Activated naive CD4-positive, alpha-beta T cell treated with anti-CD3 and anti-CD28 coated beads for 36 hours (primary cell): Measurements from ENCODE around the gene RASIP1. TPM values are rescaled to one million over a fixed set of nuclear protein-coding genes. Genes with fewer than 3 reads are reported as not detected.
"Not testable (repeated sequence)": the region's sequence is repeated elsewhere in the genome, so short reads cannot be mapped to it uniquely, and the experiment has no call there.

ENCODE experiments used
- CTCF ChIA-PET: fragments of 350-600 bp; sonication (Branson Sonifier 250); formaldehyde crosslinking; loops from one replicate; lab custom pipeline; 2021; ENCODE audit warnings: antibody characterized with exemption; lab: Charles Lee
- DNase-seq: peaks from one replicate; pipeline ENCODE4 v3.0.0-alpha.2; 2020
- H3K27ac Mint-ChIP-seq: one replicate; pipeline ENCODE4 v1.8.0; 2021; ENCODE audit warnings: mild to moderate bottlenecking, mixed read lengths
- H3K27me3 Mint-ChIP-seq: one replicate; pipeline ENCODE4 v1.8.0; 2021; ENCODE audit warnings: low read depth, mixed read lengths
- H3K36me3 Mint-ChIP-seq: one replicate; pipeline ENCODE4 v1.8.0; 2021; ENCODE audit warnings: low read depth, mixed read lengths
- H3K4me1 Mint-ChIP-seq: one replicate; pipeline ENCODE4 v1.8.0; 2021; ENCODE audit warnings: low read depth, mixed read lengths
- H3K4me3 Mint-ChIP-seq: one replicate; pipeline ENCODE4 v1.8.0; 2021; ENCODE audit warnings: mild to moderate bottlenecking, moderate library complexity, mixed read lengths
- H3K9me3 Mint-ChIP-seq: one replicate; pipeline ENCODE4 v1.8.0; 2021; ENCODE audit warnings: mixed read lengths
- intact Hi-C: fragments of 100-400 bp; cut with micrococcal nuclease; formaldehyde crosslinking; loops from one replicate; pipeline ENCODE4 v1.15.1; 2023
- total RNA-seq, 2 experiments: library from RNA; stranded (reverse); gene quantifications; one replicate each; pipeline ENCODE4 v1.2.3, GENCODE V29; 2021

The RASIP1 gene, protein sequence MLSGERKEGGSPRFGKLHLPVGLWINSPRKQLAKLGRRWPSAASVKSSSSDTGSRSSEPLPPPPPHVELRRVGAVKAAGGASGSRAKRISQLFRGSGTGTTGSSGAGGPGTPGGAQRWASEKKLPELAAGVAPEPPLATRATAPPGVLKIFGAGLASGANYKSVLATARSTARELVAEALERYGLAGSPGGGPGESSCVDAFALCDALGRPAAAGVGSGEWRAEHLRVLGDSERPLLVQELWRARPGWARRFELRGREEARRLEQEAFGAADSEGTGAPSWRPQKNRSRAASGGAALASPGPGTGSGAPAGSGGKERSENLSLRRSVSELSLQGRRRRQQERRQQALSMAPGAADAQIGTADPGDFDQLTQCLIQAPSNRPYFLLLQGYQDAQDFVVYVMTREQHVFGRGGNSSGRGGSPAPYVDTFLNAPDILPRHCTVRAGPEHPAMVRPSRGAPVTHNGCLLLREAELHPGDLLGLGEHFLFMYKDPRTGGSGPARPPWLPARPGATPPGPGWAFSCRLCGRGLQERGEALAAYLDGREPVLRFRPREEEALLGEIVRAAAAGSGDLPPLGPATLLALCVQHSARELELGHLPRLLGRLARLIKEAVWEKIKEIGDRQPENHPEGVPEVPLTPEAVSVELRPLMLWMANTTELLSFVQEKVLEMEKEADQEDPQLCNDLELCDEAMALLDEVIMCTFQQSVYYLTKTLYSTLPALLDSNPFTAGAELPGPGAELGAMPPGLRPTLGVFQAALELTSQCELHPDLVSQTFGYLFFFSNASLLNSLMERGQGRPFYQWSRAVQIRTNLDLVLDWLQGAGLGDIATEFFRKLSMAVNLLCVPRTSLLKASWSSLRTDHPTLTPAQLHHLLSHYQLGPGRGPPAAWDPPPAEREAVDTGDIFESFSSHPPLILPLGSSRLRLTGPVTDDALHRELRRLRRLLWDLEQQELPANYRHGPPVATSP
- total RNA-seq: under 1 TPM in 1 of 2 experiments, not detected in 1; 0.17 TPM

DNA sequence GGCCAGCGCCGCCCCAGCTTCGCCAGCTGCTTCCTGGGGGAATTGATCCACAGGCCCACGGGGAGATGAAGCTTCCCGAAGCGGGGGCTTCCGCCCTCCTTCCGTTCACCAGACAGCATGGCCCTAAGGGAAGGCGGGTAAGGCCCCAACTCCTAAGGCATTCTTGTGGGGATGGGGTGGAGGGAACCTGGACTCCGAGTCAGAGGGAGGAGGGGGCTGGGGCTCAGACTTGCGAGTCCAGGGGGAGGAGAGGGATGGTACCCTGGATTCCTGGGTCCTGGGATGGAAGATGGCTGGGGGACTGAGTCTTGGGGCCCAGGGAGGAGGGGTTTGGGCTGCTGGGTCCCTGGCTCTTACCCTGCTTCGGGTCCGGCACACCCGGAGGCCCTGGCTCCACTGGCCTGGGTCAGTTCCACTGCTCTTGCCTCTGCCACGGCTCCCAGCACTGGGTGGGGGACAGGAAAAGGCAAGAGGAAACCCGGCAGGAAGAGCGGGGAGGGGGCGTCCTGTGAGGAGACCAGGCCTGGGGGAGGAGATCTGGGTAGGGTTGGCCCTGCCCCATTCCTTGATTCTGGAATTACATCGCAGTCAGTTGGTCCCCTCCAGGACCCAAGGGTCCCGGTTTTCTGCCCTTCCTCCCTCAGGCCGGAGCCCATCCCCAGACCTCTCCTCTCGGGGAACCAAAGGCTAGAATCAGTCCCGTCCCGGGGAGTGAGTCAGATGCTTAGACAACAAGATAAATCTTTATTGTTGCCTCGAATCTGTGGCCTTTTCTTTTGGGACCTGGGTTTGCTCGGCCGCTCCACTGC is at the start of gene RASIP1:
Gene RASIP1, minus strand, starts transcription at position 447 of the 809 bp plus-strand sequence. Its CDS starts 328 bp downstream, at position 119.
- H3K4me3 Mint-ChIP-seq: peak within 1 kb of the TSS; percentile 21
- no peaks in the 10 kb centered on the region for H3K36me3 Mint-ChIP-seq
- peaks cover 17% of the 10 kb centered on the region for H3K4me1 Mint-ChIP-seq
- CTCF ChIA-PET: interaction anchor here (0.6 to 2.6 kb wide), 4 partner anchors 11 to 95 kb away, joined by 3 to 13 read pairs (median 8); partner anchors contain the start of gene CA11
- intact Hi-C loops: no loop called here
- peaks cover 12% of the 10 kb centered on the region for H3K27me3 Mint-ChIP-seq
- H3K9me3 Mint-ChIP-seq: no peaks in the 10 kb centered on the region
- DNase-seq: no peak
- H3K27ac Mint-ChIP-seq: no peak within 1 kb of the TSS

DNA sequence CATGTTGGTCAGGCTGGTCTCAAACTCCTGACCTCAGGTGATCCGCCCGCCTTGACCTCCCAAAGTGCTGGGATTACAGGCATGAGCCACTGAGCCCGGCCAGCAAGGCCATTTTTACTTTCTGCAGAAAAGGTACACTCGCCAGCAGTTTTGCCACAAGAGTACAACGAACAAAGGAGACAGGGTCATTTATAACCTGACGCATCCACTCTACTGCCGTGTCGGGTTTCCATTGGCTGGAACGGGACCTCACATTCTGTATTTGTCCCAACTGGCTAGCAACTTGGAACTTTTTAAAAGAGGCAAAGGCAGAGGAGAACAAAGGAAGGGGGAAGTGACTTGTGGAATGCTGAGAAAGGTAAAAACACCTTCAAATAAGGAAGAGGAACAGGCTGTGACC is 46.9 kb upstream of the RASIP1 start:
- H3K27me3 Mint-ChIP-seq, H3K4me3 Mint-ChIP-seq, H3K9me3 Mint-ChIP-seq, H3K4me1 Mint-ChIP-seq, intact Hi-C loops, H3K27ac Mint-ChIP-seq, DNase-seq, H3K36me3 Mint-ChIP-seq: not testable (repeated sequence)
- CTCF ChIA-PET: interaction anchor here (0.6 to 8.5 kb wide), 20 partner anchors 9 to 211 kb away, joined by 3 to 121 read pairs (median 4); partner anchors contain the start of genes FUT2, HSD17B14 and PPP1R15A

DNA sequence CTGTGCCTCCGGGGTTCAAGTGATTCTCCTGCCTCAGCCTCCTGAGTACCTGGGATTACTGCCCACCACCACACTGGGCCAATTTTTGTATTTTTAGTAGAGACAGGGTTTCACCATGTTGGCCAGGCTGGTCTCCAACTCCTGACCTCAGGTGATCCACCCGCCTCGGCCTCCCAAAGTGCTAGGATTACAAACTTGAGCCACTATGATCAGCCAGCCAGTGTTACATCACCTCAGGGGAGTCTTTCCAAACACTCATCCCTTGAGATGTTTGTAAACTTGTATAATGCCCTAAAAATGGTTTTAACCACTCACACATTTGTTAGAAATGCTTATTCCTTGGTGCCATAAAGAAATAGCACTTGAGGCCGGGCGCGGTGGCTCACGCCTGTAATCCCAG is 46.0 kb upstream of the RASIP1 start:
- intact Hi-C loops, DNase-seq, H3K4me3 Mint-ChIP-seq, H3K27me3 Mint-ChIP-seq, H3K27ac Mint-ChIP-seq, H3K9me3 Mint-ChIP-seq, H3K36me3 Mint-ChIP-seq, H3K4me1 Mint-ChIP-seq: not testable (repeated sequence)
- CTCF ChIA-PET: interaction anchor here (0.7 to 8.5 kb wide), 4 partner anchors 13 to 78 kb away, joined by 3 to 121 read pairs (median 3); no protein-coding TSS in a partner anchor

DNA sequence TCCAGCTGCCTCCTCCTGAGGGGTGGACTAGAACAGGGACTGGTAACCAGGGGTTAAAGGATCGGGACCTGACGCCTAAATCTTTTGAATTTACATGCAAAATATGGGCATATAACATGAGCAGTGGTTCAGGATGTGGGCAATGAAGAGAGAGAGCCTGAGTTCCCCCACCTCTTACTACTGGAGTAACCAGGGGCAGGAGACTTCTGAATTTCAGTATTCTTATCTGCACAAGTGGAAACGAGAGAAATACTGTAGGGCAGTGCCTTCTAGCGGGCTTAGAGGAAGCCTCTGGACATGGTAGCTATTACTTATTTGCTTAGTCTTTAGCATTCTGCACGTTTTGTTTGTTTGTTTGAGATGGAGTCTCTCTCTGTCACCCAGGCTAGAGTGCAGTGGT is 44.1 kb upstream of the RASIP1 start:
- no peak for DNase-seq
- peaks cover 2% of the 10 kb centered on the region for H3K4me1 Mint-ChIP-seq
- CTCF ChIA-PET: interaction anchor here (0.6 to 8.5 kb wide), 6 partner anchors 11 to 186 kb away, joined by 3 to 121 read pairs (median 4); no protein-coding TSS in a partner anchor
- no peak overlapping the region for H3K27ac Mint-ChIP-seq
- no peaks in the 10 kb centered on the region for H3K9me3 Mint-ChIP-seq
- H3K4me3 Mint-ChIP-seq: no peak overlapping the region
- H3K36me3 Mint-ChIP-seq: no peaks in the 10 kb centered on the region
- peaks cover 3% of the 10 kb centered on the region for H3K27me3 Mint-ChIP-seq
- intact Hi-C loops: no loop called here

DNA sequence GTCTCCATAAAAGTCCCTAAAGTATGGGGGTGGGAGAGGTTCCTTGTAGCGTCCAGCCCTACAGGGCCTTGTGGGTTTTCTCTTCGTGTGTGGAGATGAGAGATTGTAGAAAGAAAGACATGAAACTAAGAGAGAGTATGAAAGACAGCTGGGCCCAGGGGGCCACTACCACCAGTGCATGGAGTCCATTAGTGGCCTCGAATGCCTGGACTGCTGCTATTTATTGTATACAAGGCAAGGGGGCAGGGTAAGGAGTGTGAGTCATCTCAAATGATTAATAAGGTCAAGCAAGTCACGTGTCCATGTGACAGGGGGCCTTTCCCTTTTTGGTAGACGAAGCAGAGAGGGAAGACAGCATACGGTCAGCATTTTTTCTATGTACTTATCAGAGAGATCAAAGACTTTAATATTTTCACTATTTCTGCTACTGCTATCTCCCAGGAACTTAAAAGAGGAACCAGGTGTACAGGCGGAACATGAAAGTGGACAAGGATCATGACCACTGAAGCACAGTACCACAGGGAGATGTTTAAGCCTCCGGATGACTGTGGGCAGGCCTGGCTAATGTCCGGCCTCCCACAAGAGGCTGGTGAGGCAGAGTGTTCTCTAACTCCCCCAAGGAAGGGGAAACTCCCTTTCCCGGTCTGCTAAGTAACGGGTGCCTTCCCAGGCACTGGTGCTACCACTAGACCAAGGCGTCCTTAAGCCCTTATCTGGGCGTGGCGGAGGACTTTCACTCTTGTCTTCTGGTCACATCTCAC is 40.4 kb upstream of the RASIP1 start:
- Mint-ChIP-seq H3K4me1 (peaks cover 2% of the 10 kb centered on the region), H3K4me3 (no peak overlapping the region), H3K9me3 (no peaks in the 10 kb centered on the region), H3K27me3 (peaks cover 3% of the 10 kb centered on the region), H3K36me3 (no peaks in the 10 kb centered on the region), H3K27ac (no peak overlapping the region)
- no peak for DNase-seq
- intact Hi-C loops: no loop called here
- CTCF ChIA-PET: interaction anchor here (1.2 kb wide), 1 partner anchor 14 kb away, joined by 3 read pairs; no protein-coding TSS in a partner anchor

DNA sequence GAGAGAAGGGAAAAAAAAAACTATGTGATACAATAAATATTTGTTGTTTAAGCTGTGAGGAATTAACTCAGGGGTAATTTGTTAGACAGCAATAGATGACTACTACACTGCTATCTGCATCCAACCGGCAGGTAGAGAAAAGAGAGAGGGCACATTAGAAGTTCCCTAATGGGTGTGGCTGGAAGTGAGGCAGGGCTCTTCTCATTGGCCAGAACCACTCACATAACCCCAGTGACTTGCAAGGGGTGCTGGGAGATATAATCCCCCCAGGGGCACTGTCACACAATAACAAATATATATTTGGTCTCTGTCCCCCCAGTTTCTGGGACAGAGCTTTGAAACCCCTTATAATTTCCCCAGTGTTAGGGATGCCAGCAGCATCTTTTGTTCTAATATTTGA is 39.2 kb upstream of the RASIP1 start:
- H3K4me3 Mint-ChIP-seq: no peak overlapping the region
- no peak for DNase-seq
- no peak overlapping the region for H3K27ac Mint-ChIP-seq
- peaks cover 2% of the 10 kb centered on the region for H3K4me1 Mint-ChIP-seq
- CTCF ChIA-PET: interaction anchor here (1.2 to 1.6 kb wide), 3 partner anchors 8 to 65 kb away, joined by 3 to 9 read pairs (median 3); no protein-coding TSS in a partner anchor
- H3K9me3 Mint-ChIP-seq: no peaks in the 10 kb centered on the region
- peaks cover 3% of the 10 kb centered on the region for H3K27me3 Mint-ChIP-seq
- no peaks in the 10 kb centered on the region for H3K36me3 Mint-ChIP-seq
- intact Hi-C loops: no loop called here

DNA sequence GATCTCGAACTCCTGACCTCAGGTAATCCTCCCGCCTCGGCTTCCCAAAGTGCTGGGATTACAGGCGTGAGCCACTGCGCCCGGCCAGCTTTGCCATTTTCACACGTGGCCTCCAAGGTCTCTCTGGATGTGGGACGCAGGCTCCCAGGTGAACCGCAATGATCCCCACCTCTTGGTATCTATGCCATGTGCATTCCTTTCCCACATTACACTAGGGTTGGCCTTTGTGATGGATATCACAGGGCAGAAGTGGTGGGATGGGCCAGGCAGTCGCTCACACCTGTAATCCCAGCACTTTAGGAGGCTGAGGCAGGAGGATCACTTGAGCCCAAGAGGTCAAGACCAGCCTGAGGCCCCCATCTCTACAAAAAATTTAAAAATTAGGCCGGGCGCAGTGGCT is 37.3 kb upstream of the RASIP1 start:
- H3K27ac Mint-ChIP-seq: no peak overlapping the region
- peaks cover 2% of the 10 kb centered on the region for H3K4me1 Mint-ChIP-seq
- H3K9me3 Mint-ChIP-seq: no peaks in the 10 kb centered on the region
- H3K4me3 Mint-ChIP-seq: no peak overlapping the region
- intact Hi-C loops: no loop called here
- H3K36me3 Mint-ChIP-seq: no peaks in the 10 kb centered on the region
- CTCF ChIA-PET: no interaction called here
- H3K27me3 Mint-ChIP-seq: peaks cover 3% of the 10 kb centered on the region
- no peak for DNase-seq

DNA sequence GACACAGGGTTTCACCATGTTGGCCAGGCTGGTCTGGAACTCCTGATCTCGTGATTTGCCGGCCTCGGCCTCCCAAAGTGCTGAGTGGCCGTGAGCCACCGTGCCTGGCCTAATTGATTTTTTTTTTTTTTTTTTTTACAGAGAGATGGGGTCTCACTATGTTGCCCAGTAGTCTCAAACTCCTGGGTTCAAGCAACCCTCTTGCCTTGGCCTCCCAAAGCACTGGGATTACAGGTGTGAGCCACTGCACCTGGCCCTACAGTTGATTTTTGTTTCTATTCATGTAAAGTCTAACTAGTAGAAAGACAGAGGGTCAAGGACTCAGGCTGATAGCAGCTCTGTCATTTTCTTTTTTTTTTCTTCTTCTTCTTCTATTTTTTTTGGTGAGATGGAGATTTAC is 36.7 kb upstream of the RASIP1 start:
- no peak overlapping the region for H3K27ac Mint-ChIP-seq
- H3K9me3 Mint-ChIP-seq: no peaks in the 10 kb centered on the region
- intact Hi-C loops: no loop called here
- H3K4me3 Mint-ChIP-seq: no peak overlapping the region
- peaks cover 2% of the 10 kb centered on the region for H3K27me3 Mint-ChIP-seq
- H3K36me3 Mint-ChIP-seq: no peaks in the 10 kb centered on the region
- H3K4me1 Mint-ChIP-seq: no peaks in the 10 kb centered on the region
- CTCF ChIA-PET: no interaction called here
- no peak for DNase-seq

DNA sequence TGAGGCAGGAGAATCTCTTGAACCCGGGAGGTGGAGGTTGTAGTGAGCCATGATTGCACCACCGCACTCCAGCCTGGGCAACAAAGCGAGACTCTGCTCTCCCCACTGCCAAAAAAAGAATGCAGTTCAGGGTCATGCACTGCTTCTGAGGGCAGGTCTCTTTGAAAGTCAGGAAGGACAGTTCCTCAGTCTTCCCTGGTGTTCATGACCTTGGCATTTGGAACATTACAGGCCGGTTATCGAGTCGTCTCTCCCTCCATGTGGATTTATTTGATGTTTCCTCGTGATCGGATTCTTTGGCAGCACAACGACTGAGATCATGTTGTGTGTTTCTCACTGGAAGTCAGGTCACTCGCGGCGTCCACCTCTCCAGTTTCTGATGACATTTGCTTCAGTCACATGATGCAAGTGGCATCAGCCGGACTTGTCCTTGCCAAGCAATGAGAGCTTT is 32.1 kb upstream of the RASIP1 start:
- DNase-seq: no peak
- Mint-ChIP-seq H3K36me3 (no peaks in the 10 kb centered on the region), H3K27ac (no peak overlapping the region), H3K4me1 (no peaks in the 10 kb centered on the region), H3K4me3 (no peak overlapping the region), H3K27me3 (peaks cover 6% of the 10 kb centered on the region), H3K9me3 (no peaks in the 10 kb centered on the region)
- CTCF ChIA-PET: interaction anchor here (0.9 kb wide), 1 partner anchor 15 kb away, joined by 3 read pairs; no protein-coding TSS in a partner anchor
- intact Hi-C loops: no loop called here

DNA sequence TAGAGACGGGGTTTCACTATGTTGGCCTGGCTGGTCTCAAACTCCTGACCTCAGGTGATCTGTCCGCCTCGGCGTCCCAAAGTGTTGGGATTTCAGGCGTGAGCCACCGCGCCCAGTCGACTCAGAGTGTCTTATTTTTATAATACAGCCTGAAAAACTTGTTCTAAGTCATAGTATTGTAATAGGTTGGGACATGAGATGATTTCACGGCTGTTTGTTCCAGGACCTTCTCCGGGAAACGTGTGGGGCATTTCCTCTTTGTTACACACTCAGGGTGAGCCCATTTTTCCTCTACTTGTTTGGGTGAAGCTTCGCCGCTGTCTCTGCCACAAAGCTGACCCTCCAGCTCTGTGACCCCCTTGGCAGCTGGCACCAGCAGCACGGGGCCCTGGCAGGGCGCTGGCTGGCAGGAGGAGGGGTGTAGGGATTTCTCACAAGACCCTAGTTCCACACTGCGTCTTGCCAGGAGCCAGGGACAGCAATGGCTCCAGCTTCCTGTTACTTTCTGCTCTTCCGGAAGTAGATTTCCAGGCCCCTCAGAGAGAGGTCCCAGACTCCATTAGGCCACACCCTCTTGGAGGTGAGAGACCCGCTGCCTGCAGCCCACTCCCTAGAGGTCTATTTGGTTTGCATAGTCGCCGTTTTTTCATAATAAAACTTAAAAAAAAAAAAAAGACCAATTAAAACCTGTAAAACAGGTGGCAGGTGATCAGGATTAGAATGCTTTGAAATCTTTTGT is 30.5 kb upstream of the RASIP1 start:
- H3K27ac Mint-ChIP-seq: no peak overlapping the region
- H3K9me3 Mint-ChIP-seq: no peaks in the 10 kb centered on the region
- H3K4me1 Mint-ChIP-seq: no peaks in the 10 kb centered on the region
- intact Hi-C loops: no loop called here
- CTCF ChIA-PET: no interaction called here
- H3K4me3 Mint-ChIP-seq: no peak overlapping the region
- H3K27me3 Mint-ChIP-seq: peaks cover 6% of the 10 kb centered on the region
- no peaks in the 10 kb centered on the region for H3K36me3 Mint-ChIP-seq
- DNase-seq: no peak
